OCI-LY1 (cell line): ENCODE measurements around the gene TRIM9.

Experiments used
- EZH2 ChIP-seq: fragments of 200-600 bp; sonication (generic), shearing (Covaris generic); IDR thresholded peaks from 2 replicates; pipeline ENCODE4 v1.8.0; 2017; ENCODE audit warnings: borderline replicate concordance, mixed run types, mild to moderate bottlenecking, antibody characterized with exemption, low read length, moderate library complexity, mixed read lengths
- TF ChIP-seq, protein P1 (sequence below): fragments of 200-600 bp; sonication (generic), shearing (Covaris generic); IDR thresholded peaks from 2 replicates; pipeline ENCODE4 v1.5.1; 2017; ENCODE audit warnings: mild to moderate bottlenecking, antibody characterized with exemption, low read length, moderate library complexity, mixed read lengths

DNA sequence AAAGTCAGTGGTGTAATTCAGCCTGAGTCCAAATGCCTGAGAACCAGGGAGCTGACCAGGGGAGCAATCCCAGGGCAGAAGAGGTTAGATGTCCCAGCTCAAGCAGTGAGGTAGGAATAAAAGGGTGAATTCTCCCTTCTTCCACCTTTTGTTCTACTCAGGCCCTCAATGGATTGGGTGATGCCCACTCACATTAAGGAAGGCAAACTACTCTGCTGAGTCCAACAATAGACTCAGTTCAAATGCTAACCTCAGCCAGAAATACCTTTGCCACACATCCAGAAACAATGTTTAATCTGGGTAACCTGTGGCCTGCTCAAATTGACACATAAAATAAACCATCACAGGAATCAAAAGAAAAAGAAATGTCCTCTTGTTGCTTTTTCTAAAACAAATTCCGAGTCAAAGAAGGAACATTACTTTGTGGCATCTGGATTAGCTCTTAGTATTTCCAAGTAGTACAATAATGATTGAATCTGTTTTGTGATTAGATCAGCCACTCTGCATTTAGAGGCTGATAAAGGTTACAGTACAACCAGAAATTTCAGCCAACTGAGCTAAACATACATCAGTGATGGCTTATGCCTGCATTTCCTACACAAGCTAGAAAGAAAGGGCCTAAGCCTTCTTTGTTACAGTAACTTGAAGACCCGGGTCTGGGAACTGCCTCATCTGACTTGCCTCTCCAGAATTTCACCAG lies 43.6 kb upstream of the TRIM9 start:
- TF ChIP-seq, protein P1, sequence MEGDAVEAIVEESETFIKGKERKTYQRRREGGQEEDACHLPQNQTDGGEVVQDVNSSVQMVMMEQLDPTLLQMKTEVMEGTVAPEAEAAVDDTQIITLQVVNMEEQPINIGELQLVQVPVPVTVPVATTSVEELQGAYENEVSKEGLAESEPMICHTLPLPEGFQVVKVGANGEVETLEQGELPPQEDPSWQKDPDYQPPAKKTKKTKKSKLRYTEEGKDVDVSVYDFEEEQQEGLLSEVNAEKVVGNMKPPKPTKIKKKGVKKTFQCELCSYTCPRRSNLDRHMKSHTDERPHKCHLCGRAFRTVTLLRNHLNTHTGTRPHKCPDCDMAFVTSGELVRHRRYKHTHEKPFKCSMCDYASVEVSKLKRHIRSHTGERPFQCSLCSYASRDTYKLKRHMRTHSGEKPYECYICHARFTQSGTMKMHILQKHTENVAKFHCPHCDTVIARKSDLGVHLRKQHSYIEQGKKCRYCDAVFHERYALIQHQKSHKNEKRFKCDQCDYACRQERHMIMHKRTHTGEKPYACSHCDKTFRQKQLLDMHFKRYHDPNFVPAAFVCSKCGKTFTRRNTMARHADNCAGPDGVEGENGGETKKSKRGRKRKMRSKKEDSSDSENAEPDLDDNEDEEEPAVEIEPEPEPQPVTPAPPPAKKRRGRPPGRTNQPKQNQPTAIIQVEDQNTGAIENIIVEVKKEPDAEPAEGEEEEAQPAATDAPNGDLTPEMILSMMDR: no peak
- TF ChIP-seq EZH2: no peak
